ENCODE data around the gene PPP2CA.
A peak's percentile ranks its signal among the peaks of the same experiment; 100 is the strongest.
"Not testable (repeated sequence)": the region's sequence is repeated elsewhere in the genome, so short reads cannot be mapped to it uniquely, and the experiment has no call there.

The PPP2CA gene

GRCh38 chr5:134227776-134228175, 1.9 kb upstream of the PPP2CA start:
- TF ChIP-seq, protein P1, sequence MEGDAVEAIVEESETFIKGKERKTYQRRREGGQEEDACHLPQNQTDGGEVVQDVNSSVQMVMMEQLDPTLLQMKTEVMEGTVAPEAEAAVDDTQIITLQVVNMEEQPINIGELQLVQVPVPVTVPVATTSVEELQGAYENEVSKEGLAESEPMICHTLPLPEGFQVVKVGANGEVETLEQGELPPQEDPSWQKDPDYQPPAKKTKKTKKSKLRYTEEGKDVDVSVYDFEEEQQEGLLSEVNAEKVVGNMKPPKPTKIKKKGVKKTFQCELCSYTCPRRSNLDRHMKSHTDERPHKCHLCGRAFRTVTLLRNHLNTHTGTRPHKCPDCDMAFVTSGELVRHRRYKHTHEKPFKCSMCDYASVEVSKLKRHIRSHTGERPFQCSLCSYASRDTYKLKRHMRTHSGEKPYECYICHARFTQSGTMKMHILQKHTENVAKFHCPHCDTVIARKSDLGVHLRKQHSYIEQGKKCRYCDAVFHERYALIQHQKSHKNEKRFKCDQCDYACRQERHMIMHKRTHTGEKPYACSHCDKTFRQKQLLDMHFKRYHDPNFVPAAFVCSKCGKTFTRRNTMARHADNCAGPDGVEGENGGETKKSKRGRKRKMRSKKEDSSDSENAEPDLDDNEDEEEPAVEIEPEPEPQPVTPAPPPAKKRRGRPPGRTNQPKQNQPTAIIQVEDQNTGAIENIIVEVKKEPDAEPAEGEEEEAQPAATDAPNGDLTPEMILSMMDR (IDR thresholded peaks at IDR 0.05; ENCODE audit: borderline replicate concordance, control extremely low read depth, extremely low read depth, insufficient read depth, missing control alignments): no peak

DNA sequence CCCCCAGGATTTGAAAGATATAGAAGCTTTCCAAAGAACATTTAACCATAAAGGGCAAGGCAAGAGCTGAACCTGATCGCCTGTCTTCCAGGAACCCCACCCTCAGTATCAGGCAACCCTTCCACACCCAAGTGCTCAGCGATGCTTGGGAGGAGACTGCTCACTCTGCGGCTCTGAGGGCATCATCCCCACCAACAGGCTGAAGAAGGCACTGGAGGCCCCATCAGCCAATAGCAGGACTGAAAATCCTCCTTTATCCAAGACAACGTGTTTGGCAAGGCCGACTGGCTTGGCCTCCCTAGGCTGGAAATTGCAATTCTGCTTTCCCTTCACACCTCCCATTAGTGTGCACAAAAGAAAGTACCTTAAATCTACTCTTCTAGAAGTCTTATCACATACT, 1.4 kb upstream of the PPP2CA start:
- in situ Hi-C loops (cut with MboI; ENCODE audit: low sequenced_read_pairs, unreplicated experiment): no loop called here
- TF ChIP-seq, protein P1 (IDR thresholded peaks at IDR 0.05; ENCODE audit: borderline replicate concordance, control extremely low read depth, extremely low read depth, insufficient read depth, missing control alignments): no peak
- no peak for DNase-seq (ENCODE audit: low spot score)

More at GRCh38 chr5:134227776-134228175, 1.9 kb upstream of the PPP2CA start:
- in situ Hi-C loops (cut with MboI; ENCODE audit: low sequenced_read_pairs, unreplicated experiment): no loop called here
- DNase-seq (ENCODE audit: low spot score): no peak

DNA sequence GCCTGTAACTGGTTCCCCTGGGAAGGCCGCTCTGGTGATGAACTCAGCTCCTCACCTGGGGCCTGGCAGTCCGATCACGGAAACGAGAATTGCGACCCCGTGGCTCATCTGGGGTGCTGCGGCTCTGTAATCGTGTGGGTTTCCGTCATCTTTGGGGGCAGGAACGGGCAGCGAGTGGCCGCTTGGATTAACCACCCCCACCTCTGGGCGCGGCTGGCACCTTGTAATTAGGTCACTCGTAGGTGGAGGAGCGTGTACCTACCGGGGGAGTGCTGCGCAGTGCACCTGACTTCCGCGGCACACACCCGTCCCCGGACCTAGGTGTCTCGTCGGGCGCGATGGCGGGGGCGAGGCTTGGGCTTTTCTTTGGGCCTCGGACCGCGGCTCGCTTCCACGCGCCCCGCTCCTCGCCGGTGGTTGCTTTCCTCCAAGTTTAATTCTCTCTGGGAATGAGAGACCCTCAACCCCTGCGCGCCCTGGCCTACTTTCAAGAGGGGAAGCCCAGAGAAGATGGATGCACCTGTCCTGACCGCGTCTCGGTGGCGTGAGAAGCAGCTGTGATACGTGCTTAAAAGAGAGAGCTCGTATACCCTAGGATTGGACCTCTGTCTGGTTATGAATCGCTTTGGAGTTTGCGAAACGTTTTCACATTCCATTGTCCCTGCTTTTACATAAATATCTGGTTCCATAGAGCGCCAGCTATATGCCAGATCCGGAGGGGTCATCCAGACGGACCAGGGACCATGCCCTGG, 744 bp upstream of the PPP2CA start:
- in situ Hi-C loops (cut with MboI; ENCODE audit: low sequenced_read_pairs, unreplicated experiment): no loop called here
- TF ChIP-seq, protein P1 (IDR thresholded peaks at IDR 0.05; ENCODE audit: borderline replicate concordance, control extremely low read depth, extremely low read depth, insufficient read depth, missing control alignments): no peak
- no peak for DNase-seq (ENCODE audit: low spot score)

- in situ Hi-C loops (cut with MboI; ENCODE audit: low sequenced_read_pairs, unreplicated experiment): no loop called here
- DNase-seq (ENCODE audit: low spot score): peak; percentile 69
These were observed 739 bp downstream of the PPP2CA start for GRCh38 chr5:134224888-134225779.

DNA sequence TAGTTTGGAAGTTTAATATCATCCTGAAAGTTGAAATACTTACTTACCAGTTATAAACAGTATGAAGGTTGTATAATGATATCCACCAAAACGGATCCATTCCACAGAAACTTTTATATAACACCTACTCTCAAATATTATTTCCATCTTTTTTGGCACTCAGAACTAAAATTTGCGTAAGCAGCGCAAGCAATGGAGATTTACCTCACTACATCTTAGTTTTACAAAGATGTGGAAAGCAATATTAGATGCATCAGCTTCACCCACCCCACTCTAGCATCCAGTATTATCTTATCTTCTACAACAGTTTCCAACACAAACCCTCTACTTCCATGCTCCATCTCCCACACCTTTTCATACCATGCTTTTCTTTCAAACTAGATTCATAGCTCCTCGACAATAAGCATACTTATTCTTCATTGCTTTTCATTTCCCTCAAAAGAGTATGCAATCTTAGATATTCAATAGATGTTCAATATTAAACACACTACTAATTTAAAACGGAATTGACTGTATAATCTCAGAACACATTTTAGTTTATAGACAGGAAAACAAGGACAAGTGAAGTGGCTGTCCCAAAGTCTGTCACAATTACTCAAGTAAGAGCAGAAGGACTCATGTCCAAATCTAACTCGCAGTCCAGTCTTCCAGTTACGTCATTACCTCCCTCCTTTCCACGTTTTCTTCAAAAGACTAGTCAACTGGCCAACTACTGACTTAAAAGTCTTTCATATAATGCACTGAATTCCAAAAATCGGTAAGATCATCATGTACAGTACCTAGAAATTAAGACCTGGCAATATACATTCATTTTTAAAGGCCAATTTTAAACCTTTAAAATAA, 2.2 kb downstream of the PPP2CA start:
- no peak for DNase-seq (ENCODE audit: low spot score)
- TF ChIP-seq, protein P1 (IDR thresholded peaks at IDR 0.05; ENCODE audit: borderline replicate concordance, control extremely low read depth, extremely low read depth, insufficient read depth, missing control alignments): no peak
- in situ Hi-C loops (cut with MboI; ENCODE audit: low sequenced_read_pairs, unreplicated experiment): no loop called here

More at GRCh38 chr5:134224888-134225779, 739 bp downstream of the PPP2CA start:
- TF ChIP-seq, protein P1 (IDR thresholded peaks at IDR 0.05; ENCODE audit: borderline replicate concordance, control extremely low read depth, extremely low read depth, insufficient read depth, missing control alignments): peak; percentile 5

GRCh38 chr5:134221690-134222089, 4.2 kb downstream of the PPP2CA start:
- DNase-seq (ENCODE audit: low spot score); in situ Hi-C loops (cut with MboI; ENCODE audit: low sequenced_read_pairs, unreplicated experiment): not testable (repeated sequence)
